Nucleus accumbens (tissue), 56 donors: Measurements from ENCODE around the gene FUBP3.

Source experiments
- DNase-seq, 56 donors: peaks; one replicate each; lab custom pipeline; 2025; lab: John Stamatoyannopoulos, UW

Gene FUBP3

GRCh38 chr9:130632081-130632710 is 52.8 kb downstream of the FUBP3 start:
- DNase-seq = no peak

GRCh38 chr9:130632841-130633240 is 53.5 kb downstream of the FUBP3 start:
- no peak for DNase-seq

- no peak for DNase-seq
These were observed 54.2 kb downstream of the FUBP3 start for GRCh38 chr9:130633336-130634190.

GRCh38 chr9:130634191-130634768 is 54.9 kb downstream of the FUBP3 start:
- DNase-seq = no peak

GRCh38 chr9:130634801-130635200 is 55.4 kb downstream of the FUBP3 start:
- DNase-seq = no peak

- no peak for DNase-seq
These were observed 55.9 kb downstream of the FUBP3 start for GRCh38 chr9:130635306-130635705.

- no peak for DNase-seq
These were observed 56.6 kb downstream of the FUBP3 start for GRCh38 chr9:130635721-130636647.

- DNase-seq = no peak
These were observed 57.3 kb downstream of the FUBP3 start for GRCh38 chr9:130636648-130637020.

GRCh38 chr9:130638284-130639123 is 59.1 kb downstream of the FUBP3 start:
- no peak for DNase-seq

- DNase-seq = no peak
These were observed 59.9 kb downstream of the FUBP3 start for GRCh38 chr9:130639124-130639765.

GRCh38 chr9:130639866-130640555 is 60.6 kb downstream of the FUBP3 start:
- DNase-seq = no peak

GRCh38 chr9:130640681-130641080 is 61.3 kb downstream of the FUBP3 start:
- no peak for DNase-seq

GRCh38 chr9:130642926-130643325 is 63.5 kb downstream of the FUBP3 start:
- no peak for DNase-seq

GRCh38 chr9:130651221-130651620 is 71.8 kb downstream of the FUBP3 start:
- no peak for DNase-seq

- no peak for DNase-seq
These were observed 72.4 kb downstream of the FUBP3 start for GRCh38 chr9:130651752-130652151.

GRCh38 chr9:130654879-130655278 is 75.5 kb downstream of the FUBP3 start:
- DNase-seq = no peak

GRCh38 chr9:130658893-130659698 is 79.7 kb downstream of the FUBP3 start:
- no peak for DNase-seq
